Small intestine (tissue), 7 donors: ENCODE data around the gene CDHR1. TPM values are rescaled to one million over a fixed set of nuclear protein-coding genes. Genes with fewer than 3 reads are reported as not detected.

Source experiments
- DNase-seq, 2 donors: peaks; one replicate each; pipeline versions ENCODE4 v3.0.0 to v3.0.0-alpha.2; 2013
- FAIRE-seq: peaks from 2 replicates; lab custom pipeline; 2012; peaks lifted over from hg19 to GRCh38; lab: Jason Lieb, UNC
- H3K27ac ChIP-seq, 3 donors: one replicate each; pipeline ENCODE4 v1.5.1; 2013; ENCODE audit warnings: low read length in 2 of 3, mild to moderate bottlenecking in 2 of 3, control low read depth in 1 of 3, inconsistent platforms in 1 of 3, low read depth in 1 of 3, moderate library complexity in 1 of 3
- H3K27me3 ChIP-seq, 3 donors: one replicate each; pipeline ENCODE4 v1.6.1; 2013; ENCODE audit warnings: low read length in 3 of 3, inconsistent platforms in 1 of 3; ENCODE audit not compliant: control insufficient read depth in 3 of 3, insufficient read depth in 3 of 3
- H3K36me3 ChIP-seq, 3 donors: one replicate each; pipeline ENCODE4 v1.6.1; 2013; ENCODE audit warnings: low read length in 3 of 3, inconsistent platforms in 1 of 3, low read depth in 1 of 3, mild to moderate bottlenecking in 1 of 3, moderate library complexity in 1 of 3; ENCODE audit not compliant: control insufficient read depth in 3 of 3, insufficient read depth in 2 of 3
- H3K4me1 ChIP-seq, 3 donors: one replicate each; pipeline ENCODE4 v1.6.1; 2013; ENCODE audit warnings: low read length in 2 of 3, inconsistent platforms in 1 of 3, low read depth in 1 of 3, mild to moderate bottlenecking in 1 of 3, moderate library complexity in 1 of 3; ENCODE audit not compliant: control insufficient read depth in 3 of 3, insufficient read depth in 2 of 3
- H3K4me3 ChIP-seq, 3 donors: one replicate each; pipeline ENCODE4 v1.5.1; 2013; ENCODE audit warnings: low read length in 3 of 3, control low read depth in 1 of 3, inconsistent platforms in 1 of 3, low read depth in 1 of 3, mild to moderate bottlenecking in 1 of 3, moderate library complexity in 1 of 3
- H3K9me3 ChIP-seq, 2 donors: one replicate each; pipeline ENCODE4 v1.6.1; 2013; ENCODE audit warnings: low read depth in 1 of 2, low read length in 1 of 2; ENCODE audit not compliant: control insufficient read depth in 2 of 2, insufficient read depth in 1 of 2
- WGBS, 3 donors: extraction: QIAGEN DNeasy Blood & Tissue Kit; methylation state at CpG; one replicate each; pipeline ENCODE4 v1.1.7; 2013; 5-methylcytosine and 5-hydroxymethylcytosine counted together
- polyA plus RNA-seq, 4 donors: library from polyadenylated mRNA; stranded (reverse) in 3 of 4; unstranded in 1 of 4; fragments of 200-250 nt in 3 of 4; fragments of 120-200 nt in 1 of 4; gene quantifications; one replicate each; pipeline versions ENCODE4 v1.2.1 to v1.2.3, GENCODE V29; 2013
- donor health status: healthy with polysubstance abuse.
- donor health status: control.
- donor health status: control.
- donor health status: Bipolar disorder and iron deficiency.
- donor health status: healthy.

The CDHR1 gene
- polyA plus RNA-seq, 4 donors = 0.06 to 18.2 TPM; not detected in 2

- DNase-seq (peak in 1 of 2 donors; percentile 60), FAIRE-seq (no peak)
- Histone ChIP-seq H3K27ac (no peak overlapping the region), H3K4me1 (peaks cover 0 to 25% (median 0%) of the 10 kb centered on the region in 3 donors), H3K4me3 (no peak overlapping the region), H3K27me3 (peaks cover 11 to 38% (median 18%) of the 10 kb centered on the region in 3 donors), H3K9me3 (no peaks in the 10 kb centered on the region), H3K36me3 (no peaks in the 10 kb centered on the region)
- WGBS, 3 donors = 41 to 68% (median 50%) methylated on average over 7 of the region's 7 CpGs
Measured at GRCh38 chr10:84198206-84198915, 4.0 kb downstream of the CDHR1 start.

- Histone ChIP-seq H3K4me3 (no peak overlapping the region), H3K9me3 (no peaks in the 10 kb centered on the region), H3K27me3 (peaks cover 0 to 17% (median 7%) of the 10 kb centered on the region in 3 donors), H3K27ac (peak overlapping the region in 1 of 3 donors; percentile 28), H3K36me3 (no peaks in the 10 kb centered on the region), H3K4me1 (peaks cover 0 to 17% (median 0%) of the 10 kb centered on the region in 3 donors)
- FAIRE-seq = no peak
- peak; percentile 30 to 81 for DNase-seq
- WGBS, 3 donors = 51 to 72% (median 62%) methylated on average over 11 of the region's 11 CpGs
Measured at GRCh38 chr10:84200537-84201243, 6.4 kb downstream of the CDHR1 start.

- Histone ChIP-seq H3K4me1 (peaks cover 0 to 17% (median 0%) of the 10 kb centered on the region in 3 donors), H3K27ac (no peak overlapping the region), H3K9me3 (no peaks in the 10 kb centered on the region), H3K36me3 (no peaks in the 10 kb centered on the region), H3K27me3 (peaks cover 0 to 11% (median 5%) of the 10 kb centered on the region in 3 donors), H3K4me3 (no peak overlapping the region)
- FAIRE-seq = no peak
- no peak for DNase-seq
- 27 to 48% (median 36%) methylated on average over 6 of the region's 6 CpGs for WGBS, 3 donors
Measured at GRCh38 chr10:84201244-84201606, 6.9 kb downstream of the CDHR1 start.

- no peak overlapping the region for H3K27ac ChIP-seq
- peaks cover 0 to 7% (median under 1%) of the 10 kb centered on the region in 3 donors for H3K27me3 ChIP-seq
- 89 to 95% (median 91%) methylated on average over 11 of the region's 11 CpGs for WGBS, 3 donors
- no peak overlapping the region for H3K4me3 ChIP-seq
- no peaks in the 10 kb centered on the region for H3K9me3 ChIP-seq
- H3K4me1 ChIP-seq = peaks cover 0 to 17% (median 0%) of the 10 kb centered on the region in 3 donors
- no peaks in the 10 kb centered on the region for H3K36me3 ChIP-seq
- DNase-seq (no peak), FAIRE-seq (no peak)
Measured at GRCh38 chr10:84201682-84202081, 7.3 kb downstream of the CDHR1 start.

GRCh38 chr10:84202349-84202748 lies 8.0 kb downstream of the CDHR1 start:
- peaks cover 0 to 17% (median 0%) of the 10 kb centered on the region in 3 donors for H3K4me1 ChIP-seq
- 84 to 92% (median 85%) methylated on average over 5 of the region's 5 CpGs for WGBS, 3 donors
- no peak overlapping the region for H3K27ac ChIP-seq
- H3K36me3 ChIP-seq = no peaks in the 10 kb centered on the region
- no peak for DNase-seq
- peaks cover 0 to 2% (median 0%) of the 10 kb centered on the region in 3 donors for H3K27me3 ChIP-seq
- no peak overlapping the region for H3K4me3 ChIP-seq
- H3K9me3 ChIP-seq = no peaks in the 10 kb centered on the region
- no peak for FAIRE-seq

GRCh38 chr10:84204122-84204521 lies 9.8 kb downstream of the CDHR1 start:
- Histone ChIP-seq H3K27me3 (peaks cover 0 to 2% (median 0%) of the 10 kb centered on the region in 3 donors), H3K4me1 (peaks cover 0 to 17% (median 0%) of the 10 kb centered on the region in 3 donors), H3K27ac (no peak overlapping the region), H3K9me3 (no peaks in the 10 kb centered on the region), H3K4me3 (no peak overlapping the region), H3K36me3 (no peaks in the 10 kb centered on the region)
- FAIRE-seq = no peak
- WGBS, 3 donors = 87 to 100% (median 92%) methylated on average over 4 of the region's 4 CpGs
- no peak for DNase-seq

GRCh38 chr10:84204610-84205009 lies 10.3 kb downstream of the CDHR1 start:
- Histone ChIP-seq H3K27ac (no peak overlapping the region), H3K4me3 (no peak overlapping the region), H3K27me3 (peaks cover 0 to 2% (median 0%) of the 10 kb centered on the region in 3 donors), H3K9me3 (no peaks in the 10 kb centered on the region), H3K4me1 (peaks cover 0 to 17% (median 0%) of the 10 kb centered on the region in 3 donors), H3K36me3 (no peaks in the 10 kb centered on the region)
- FAIRE-seq (no peak), DNase-seq (no peak)
- WGBS, 3 donors = 90 to 93% (median 91%) methylated on average over 4 of the region's 4 CpGs

GRCh38 chr10:84205049-84205852 lies 10.9 kb downstream of the CDHR1 start:
- no peak overlapping the region for H3K27ac ChIP-seq
- H3K9me3 ChIP-seq = no peaks in the 10 kb centered on the region
- peaks cover 0 to 17% (median 0%) of the 10 kb centered on the region in 3 donors for H3K4me1 ChIP-seq
- no peaks in the 10 kb centered on the region for H3K36me3 ChIP-seq
- peak; percentile 54 to 63 for DNase-seq
- no peak for FAIRE-seq
- no peak overlapping the region for H3K4me3 ChIP-seq
- WGBS, 3 donors = 31 to 35% (median 32%) methylated on average over 8 of the region's 8 CpGs
- H3K27me3 ChIP-seq = peaks cover 0 to 2% (median 0%) of the 10 kb centered on the region in 3 donors
